Osteocyte (in vitro differentiated cells): ENCODE results near the gene DNAJC11. TPM values are rescaled to one million over a fixed set of nuclear protein-coding genes. Genes with fewer than 3 reads are reported as not detected.

Source experiments
- DNase-seq: peaks from one replicate; pipeline ENCODE4 v3.0.0; 2021; ENCODE audit warnings: mixed read lengths; ENCODE audit not compliant: unreplicated experiment; ENCODE audit errors: extremely low spot score
- H3K27ac Mint-ChIP-seq: one replicate; pipeline ENCODE4 v1.8.0; 2021; ENCODE audit warnings: mild to moderate bottlenecking, mixed read lengths; ENCODE audit not compliant: unreplicated experiment
- H3K27me3 Mint-ChIP-seq: one replicate; pipeline ENCODE4 v1.8.0; 2021; ENCODE audit warnings: mixed read lengths; ENCODE audit not compliant: unreplicated experiment
- H3K36me3 Mint-ChIP-seq: one replicate; pipeline ENCODE4 v1.8.0; 2021; ENCODE audit warnings: mixed read lengths; ENCODE audit not compliant: unreplicated experiment
- H3K4me1 Mint-ChIP-seq: one replicate; pipeline ENCODE4 v1.8.0; 2021; ENCODE audit warnings: mixed read lengths; ENCODE audit not compliant: unreplicated experiment
- H3K4me3 Mint-ChIP-seq: one replicate; pipeline ENCODE4 v1.8.0; 2021; ENCODE audit warnings: mild to moderate bottlenecking, moderate library complexity, mixed read lengths; ENCODE audit not compliant: unreplicated experiment
- H3K9me3 Mint-ChIP-seq: one replicate; pipeline ENCODE4 v1.8.0; 2021; ENCODE audit warnings: mixed read lengths; ENCODE audit not compliant: unreplicated experiment
- CTCF ChIP-seq: fragments of 200-600 bp; sonication (generic); IDR thresholded peaks from 2 replicates; pipeline ENCODE4 v1.5.0; 2021; ENCODE audit warnings: antibody characterized with exemption, mild to moderate bottlenecking, moderate library complexity
- total RNA-seq: library from RNA; stranded (reverse); gene quantifications from 2 replicates; pipeline ENCODE4 v1.2.1, GENCODE V29; 2021

The DNAJC11 gene
- total RNA-seq, 1 donor from 2014 or later: 52.9 TPM

DNA sequence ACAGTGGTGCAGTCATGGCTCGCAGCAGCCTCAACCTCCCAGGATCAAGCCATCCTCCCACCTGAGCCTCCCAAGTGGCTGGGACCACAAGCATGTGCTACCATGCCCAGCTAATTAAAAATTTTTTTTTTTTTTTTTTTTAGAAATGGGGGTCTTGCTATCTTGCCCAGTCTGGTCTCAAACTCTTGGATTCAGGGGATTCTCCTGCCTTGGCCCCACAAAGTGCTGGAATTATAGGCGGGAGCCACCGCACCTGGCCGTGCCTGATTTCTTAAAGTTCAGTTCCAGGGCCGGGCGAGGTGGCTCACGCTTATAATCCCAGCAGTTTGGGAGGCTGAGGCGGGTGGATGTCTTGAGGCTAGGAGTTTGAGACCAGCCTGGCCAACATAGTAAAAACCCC, 70.6 kb downstream of the DNAJC11 start:
- H3K4me1 Mint-ChIP-seq: peaks cover 13% of the 10 kb centered on the region
- no peak overlapping the region for H3K27ac Mint-ChIP-seq
- DNase-seq: no peak
- no peaks in the 10 kb centered on the region for H3K9me3 Mint-ChIP-seq
- TF ChIP-seq CTCF: no peak
- H3K4me3 Mint-ChIP-seq: no peak overlapping the region
- no peaks in the 10 kb centered on the region for H3K27me3 Mint-ChIP-seq
- peaks cover 42% of the 10 kb centered on the region for H3K36me3 Mint-ChIP-seq

GRCh38 chr1:6630027-6630426, 71.6 kb downstream of the DNAJC11 start:
- no peaks in the 10 kb centered on the region for H3K27me3 Mint-ChIP-seq
- H3K27ac Mint-ChIP-seq: no peak overlapping the region
- H3K9me3 Mint-ChIP-seq: no peaks in the 10 kb centered on the region
- H3K4me1 Mint-ChIP-seq: peaks cover 16% of the 10 kb centered on the region
- no peak for TF ChIP-seq CTCF
- no peak for DNase-seq
- H3K36me3 Mint-ChIP-seq: peaks cover 36% of the 10 kb centered on the region
- H3K4me3 Mint-ChIP-seq: no peak overlapping the region

DNA sequence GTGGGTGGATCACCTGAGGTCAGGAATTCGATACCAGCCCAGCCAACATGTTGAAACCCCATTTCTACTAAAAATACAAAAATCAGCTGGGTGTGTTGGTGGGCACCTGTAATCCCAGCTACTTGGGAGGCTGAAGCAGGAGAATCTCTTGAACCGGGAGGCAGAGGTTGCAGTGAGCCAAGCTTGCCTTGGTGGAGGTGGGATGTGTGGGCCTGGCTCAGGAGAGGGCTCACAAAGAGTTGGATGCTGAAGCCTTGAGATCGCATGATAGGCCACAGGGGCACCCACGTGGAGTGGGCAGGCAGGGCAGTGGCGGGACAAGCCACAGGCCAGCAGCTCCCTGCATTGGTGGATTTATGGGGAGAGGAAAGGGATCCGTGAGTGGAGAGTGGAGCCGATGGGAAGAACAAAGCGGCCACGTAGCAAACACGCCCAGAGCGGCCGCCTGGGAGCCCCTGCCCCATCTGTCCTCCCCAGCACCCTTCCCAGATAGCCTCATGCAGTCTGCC, 72.6 kb downstream of the DNAJC11 start:
- H3K36me3 Mint-ChIP-seq: peaks cover 33% of the 10 kb centered on the region
- H3K27me3 Mint-ChIP-seq: no peaks in the 10 kb centered on the region
- H3K27ac Mint-ChIP-seq: no peak overlapping the region
- H3K9me3 Mint-ChIP-seq: no peaks in the 10 kb centered on the region
- no peak overlapping the region for H3K4me3 Mint-ChIP-seq
- peaks cover 20% of the 10 kb centered on the region for H3K4me1 Mint-ChIP-seq
- TF ChIP-seq CTCF: no peak
- DNase-seq: no peak

DNA sequence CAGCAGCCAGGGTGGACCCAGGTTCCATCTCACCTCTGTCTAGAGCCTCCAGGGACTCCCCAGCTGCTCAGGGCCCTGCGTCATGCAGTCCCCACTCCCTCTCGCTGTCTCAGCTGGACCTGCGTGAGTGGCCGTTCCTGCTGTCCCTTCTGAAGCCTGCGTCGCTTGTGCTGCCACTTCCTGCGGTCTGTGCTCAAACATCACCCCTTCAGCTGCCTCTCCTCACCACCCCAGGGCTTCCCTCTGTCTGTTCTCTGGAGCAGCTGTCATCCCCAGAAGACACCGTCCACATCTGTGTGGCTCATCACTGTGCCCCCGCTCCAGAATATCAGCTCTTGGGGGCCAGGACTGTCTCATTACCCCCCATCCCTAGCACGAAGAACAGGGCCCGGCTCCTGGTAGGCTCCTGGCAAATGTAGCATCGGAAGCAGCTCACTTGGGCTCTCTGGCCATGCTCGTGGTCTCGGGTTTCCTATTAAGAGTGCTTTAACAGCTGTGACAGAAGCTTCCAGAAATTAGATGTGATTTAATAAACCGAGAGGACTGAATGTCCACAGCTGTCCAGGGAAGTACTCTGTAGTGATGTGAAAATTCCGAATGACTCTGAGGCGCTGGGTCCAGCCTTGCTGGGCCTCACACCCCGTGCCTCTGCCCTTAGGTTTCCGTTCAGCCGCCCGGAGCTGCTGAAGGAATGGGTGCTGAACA, 73.6 kb downstream of the DNAJC11 start:
- Mint-ChIP-seq H3K4me1 (peaks cover 20% of the 10 kb centered on the region), H3K36me3 (peaks cover 25% of the 10 kb centered on the region), H3K9me3 (no peaks in the 10 kb centered on the region), H3K27me3 (no peaks in the 10 kb centered on the region), H3K4me3 (peak overlapping the region; percentile 45), H3K27ac (peak overlapping the region; percentile 34)
- no peak for DNase-seq
- no peak for TF ChIP-seq CTCF

DNA sequence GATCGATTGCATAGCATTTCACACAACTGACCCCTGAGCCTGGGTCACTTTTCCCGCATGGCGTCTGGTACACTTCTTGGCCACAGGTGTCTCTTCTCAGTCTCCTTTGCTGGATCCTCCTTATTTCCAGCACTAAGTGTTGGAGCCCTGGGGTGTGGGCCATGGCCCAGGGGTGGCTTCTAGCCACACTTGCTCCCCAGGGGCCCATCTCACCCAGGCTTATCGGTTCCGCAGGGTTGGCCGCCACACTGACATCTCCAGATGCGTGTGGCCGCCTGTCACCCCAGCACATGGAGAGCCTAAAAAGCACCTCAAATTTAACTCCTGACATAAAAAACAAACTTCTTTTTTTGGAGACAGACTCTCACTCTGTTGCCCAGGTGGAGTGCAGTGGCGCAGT, 74.6 kb downstream of the DNAJC11 start:
- no peaks in the 10 kb centered on the region for H3K9me3 Mint-ChIP-seq
- H3K4me3 Mint-ChIP-seq: peak overlapping the region; percentile 84
- no peaks in the 10 kb centered on the region for H3K27me3 Mint-ChIP-seq
- H3K36me3 Mint-ChIP-seq: peaks cover 24% of the 10 kb centered on the region
- TF ChIP-seq CTCF: no peak
- no peak for DNase-seq
- peak overlapping the region; percentile 2 for H3K27ac Mint-ChIP-seq
- peaks cover 20% of the 10 kb centered on the region for H3K4me1 Mint-ChIP-seq
